Measurements from ENCODE around the gene SIRT3.
"Not testable (repeated sequence)": the region's sequence is repeated elsewhere in the genome, so short reads cannot be mapped to it uniquely, and the experiment has no call there.

Gene SIRT3

GRCh38 chr11:203056-203944 lies 32.8 kb downstream of the SIRT3 start:
- no peak for DNase-seq (ENCODE audit: low spot score)

- no peak for DNase-seq (ENCODE audit: low spot score)
Measured at GRCh38 chr11:202490-202889, 33.7 kb downstream of the SIRT3 start.

- no peak for DNase-seq (ENCODE audit: low spot score)
Measured at GRCh38 chr11:201966-202365, 34.2 kb downstream of the SIRT3 start.

- no peak for DNase-seq (ENCODE audit: low spot score)
Measured at GRCh38 chr11:200224-201003, 35.7 kb downstream of the SIRT3 start.

- no peak for DNase-seq (ENCODE audit: low spot score)
Measured at GRCh38 chr11:199782-200181, 36.4 kb downstream of the SIRT3 start.

- no peak for DNase-seq (ENCODE audit: low spot score)
Measured at GRCh38 chr11:199004-199581, 37.0 kb downstream of the SIRT3 start.

GRCh38 chr11:198236-198806 lies 37.8 kb downstream of the SIRT3 start:
- no peak for DNase-seq (ENCODE audit: low spot score)

GRCh38 chr11:197741-198235 lies 38.4 kb downstream of the SIRT3 start:
- no peak for DNase-seq (ENCODE audit: low spot score)

GRCh38 chr11:196786-197731 lies 39.1 kb downstream of the SIRT3 start:
- no peak for DNase-seq (ENCODE audit: low spot score)

- not testable (repeated sequence) for DNase-seq (ENCODE audit: low spot score)
Measured at GRCh38 chr11:193481-193880, 42.7 kb downstream of the SIRT3 start.

GRCh38 chr11:192674-193128 lies 43.4 kb downstream of the SIRT3 start, which contains the start of gene SCGB1C1:
TSS of gene SCGB1C1 (plus strand) at chr11:193078. CDS start at chr11:193100, 22 bp downstream.
- not testable (repeated sequence) for DNase-seq (ENCODE audit: low spot score)

- DNase-seq (ENCODE audit: low spot score), result not testable (repeated sequence)
Measured at GRCh38 chr11:191490-192478, 44.4 kb downstream of the SIRT3 start.

- DNase-seq (ENCODE audit: low spot score), result not testable (repeated sequence)
Measured at GRCh38 chr11:190546-190945, 45.6 kb downstream of the SIRT3 start.

- not testable (repeated sequence) for DNase-seq (ENCODE audit: low spot score)
Measured at GRCh38 chr11:189843-190311, 46.3 kb downstream of the SIRT3 start.

GRCh38 chr11:189200-189783 lies 46.9 kb downstream of the SIRT3 start:
- DNase-seq (ENCODE audit: low spot score), result not testable (repeated sequence)

GRCh38 chr11:180242-180641 lies 55.9 kb downstream of the SIRT3 start:
- DNase-seq (ENCODE audit: low spot score), result not testable (repeated sequence)
